K562 (cell line): ENCODE measurements around the gene ICAM3. TPM values are rescaled to one million over a fixed set of nuclear protein-coding genes. Genes with fewer than 3 reads are reported as not detected.

Experiments used
- ATF1 ChIP-seq, 2 experiments: fragments of 450-650 bp in 1 of 2; IDR thresholded peaks; 2 replicates each; pipeline ENCODE4 v1.6.1; 2016; ENCODE audit warnings: missing compliant biosample characterization in 1 of 2, missing genetic modification characterization in 1 of 2
- CBX5 ChIP-seq: IDR thresholded peaks from 2 replicates; pipeline ENCODE4 v1.6.1; 2014; ENCODE audit warnings: low read depth, borderline replicate concordance
- GATA2 ChIP-seq: sonication (generic); formaldehyde crosslinking; IDR thresholded peaks from 2 replicates; pipeline ENCODE4 v1.4.0; 2020; ENCODE audit warnings: mild to moderate bottlenecking, missing genetic modification reagents
- NONO ChIP-seq, 2 experiments: fragments of 200-400 bp in 1 of 2; fragments of 450-650 bp in 1 of 2; formaldehyde crosslinking in 1 of 2; IDR thresholded peaks; 2 replicates each; pipeline ENCODE4 v1.6.1; 2017; ENCODE audit warnings: low read depth in 2 of 2, mild to moderate bottlenecking in 2 of 2, moderate library complexity in 2 of 2, low read length in 1 of 2
- NRF1 ChIP-seq, 2 experiments: fragments of 450-650 bp; IDR thresholded peaks in 1 of 2; conservative IDR thresholded peaks in 1 of 2; 2 replicates each; pipeline ENCODE4 v1.6.1; 2014; ENCODE audit warnings: mild to moderate bottlenecking in 2 of 2
- SMAD4 ChIP-seq: fragments of 250-450 bp; sonication (Bioruptor Pico); conservative IDR thresholded peaks from 2 replicates; pipeline ENCODE4 v1.8.0; 2021; ENCODE audit warnings: inconsistent platforms, mild to moderate bottlenecking, moderate library complexity
- TEAD1 ChIP-seq, 2 experiments: fragments of 450-650 bp in 1 of 2; sonication (generic) in 1 of 2; formaldehyde crosslinking; IDR thresholded peaks; 2 replicates each; pipeline versions ENCODE4 v1.4.0 to v1.8.0; 2020 to 2022; ENCODE audit warnings: mild to moderate bottlenecking in 2 of 2, missing genetic modification reagents in 1 of 2
- TOE1 ChIP-seq, 2 experiments: fragments of 450-650 bp in 1 of 2; sonication (generic) in 1 of 2; formaldehyde crosslinking in 1 of 2; IDR thresholded peaks; 2 replicates each; pipeline versions ENCODE4 v1.7.1 to v1.8.0; 2016 to 2022; ENCODE audit warnings: borderline replicate concordance in 2 of 2, mild to moderate bottlenecking in 2 of 2, antibody characterized with exemption in 1 of 2, inconsistent platforms in 1 of 2, low read depth in 1 of 2, missing genetic modification reagents in 1 of 2, moderate library complexity in 1 of 2
- ZKSCAN8 ChIP-seq: fragments of 200-800 bp; sonication (Bioruptor generic); IDR thresholded peaks from 2 replicates; pipeline ENCODE4 v1.6.1; 2016; ENCODE audit warnings: missing genetic modification characterization, missing compliant biosample characterization
- ZNF830 ChIP-seq: fragments of 250-450 bp; sonication (Bioruptor Pico); IDR thresholded peaks from 2 replicates; pipeline ENCODE4 v1.5.0; 2021; ENCODE audit warnings: mild to moderate bottlenecking
- polyA plus RNA-seq, 8 experiments: library from polyadenylated mRNA; depleted of rRNA in 4 of 8; stranded (reverse) in 5 of 8; unstranded in 3 of 8; fragments of >200 nt; fragmentation: Nextera tagmentation in 2 of 8; fragmentation: Illumina TruSeq in 1 of 8; extraction: Ambion mirVana in 2 of 8; extraction: Trizol in 1 of 8; gene quantifications; 2 replicates each; pipeline versions ENCODE4 v1.2.1 to v1.2.3, GENCODE V29; 2011 to 2014; ENCODE audit warnings: inconsistent platforms in 1 of 8, missing spikeins in 1 of 8
- total RNA-seq, 7 experiments: library from RNA; depleted of rRNA in 6 of 7; stranded (reverse); fragments of >200 nt in 6 of 7; fragmentation: Illumina TruSeq in 2 of 7; extraction: Trizol in 2 of 7; gene quantifications; 2 replicates each; pipeline versions ENCODE4 v1.2.1 to v1.2.3, GENCODE V29; 2011 to 2021; ENCODE audit warnings: low replicate concordance in 1 of 7
- TF ChIP-seq, protein P1 (sequence below): fragments of 450-650 bp; IDR thresholded peaks from 2 replicates; pipeline ENCODE4 v1.6.1; 2016; ENCODE audit warnings: mild to moderate bottlenecking, moderate library complexity
- TF ChIP-seq, protein P2 (sequence below): fragments of 450-650 bp; formaldehyde crosslinking; IDR thresholded peaks from 2 replicates; pipeline ENCODE4 v1.4.0; 2020; ENCODE audit warnings: mild to moderate bottlenecking, moderate library complexity

ICAM3 gene
- total and polyA plus RNA-seq, 9 of the 15 experiments (the other 6 are each of a cell fraction or from before 2014, with no cell fraction given): 6.5 to 39.5 (median 24.2) TPM

DNA sequence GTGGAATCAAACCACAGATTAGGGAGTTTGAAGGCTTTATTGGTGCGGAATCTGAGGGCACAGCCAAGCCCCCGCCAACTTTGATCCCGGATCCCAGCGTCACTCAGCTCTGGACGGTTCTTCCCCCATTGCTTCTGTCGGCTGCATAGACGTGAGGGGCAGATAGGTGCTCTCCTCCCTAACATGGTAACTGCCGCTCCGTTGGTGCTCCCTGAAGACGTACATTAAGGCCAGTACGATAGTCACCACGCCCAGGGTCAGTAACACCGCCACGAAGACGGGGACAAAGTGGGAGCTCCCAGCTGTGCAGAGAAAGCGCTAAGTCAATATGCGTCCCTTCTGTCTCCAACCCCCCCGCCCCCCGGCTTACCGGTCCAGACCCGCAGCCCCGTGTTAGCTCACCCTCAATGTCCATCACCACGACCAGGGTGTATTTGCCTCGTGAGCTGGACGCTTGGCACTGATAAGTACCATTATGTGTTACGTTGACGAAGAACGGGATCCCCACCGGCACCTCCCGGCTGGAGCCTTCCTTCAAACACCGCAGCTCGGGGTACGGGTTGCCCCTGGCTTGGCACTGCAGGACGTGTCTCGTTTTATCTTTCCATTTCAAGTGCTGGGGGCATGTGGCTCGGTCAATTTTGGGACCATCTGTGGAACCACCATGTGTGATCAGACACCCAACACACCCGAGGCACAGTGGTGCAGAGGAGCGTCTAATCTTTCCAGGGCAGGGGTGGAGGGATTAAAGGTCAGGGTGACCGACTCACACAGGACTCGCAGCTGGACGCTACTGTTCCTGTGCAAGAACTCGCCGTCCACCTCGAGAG, 5.5 kb downstream of the ICAM3 start (continued):
- TF ChIP-seq, protein P1, sequence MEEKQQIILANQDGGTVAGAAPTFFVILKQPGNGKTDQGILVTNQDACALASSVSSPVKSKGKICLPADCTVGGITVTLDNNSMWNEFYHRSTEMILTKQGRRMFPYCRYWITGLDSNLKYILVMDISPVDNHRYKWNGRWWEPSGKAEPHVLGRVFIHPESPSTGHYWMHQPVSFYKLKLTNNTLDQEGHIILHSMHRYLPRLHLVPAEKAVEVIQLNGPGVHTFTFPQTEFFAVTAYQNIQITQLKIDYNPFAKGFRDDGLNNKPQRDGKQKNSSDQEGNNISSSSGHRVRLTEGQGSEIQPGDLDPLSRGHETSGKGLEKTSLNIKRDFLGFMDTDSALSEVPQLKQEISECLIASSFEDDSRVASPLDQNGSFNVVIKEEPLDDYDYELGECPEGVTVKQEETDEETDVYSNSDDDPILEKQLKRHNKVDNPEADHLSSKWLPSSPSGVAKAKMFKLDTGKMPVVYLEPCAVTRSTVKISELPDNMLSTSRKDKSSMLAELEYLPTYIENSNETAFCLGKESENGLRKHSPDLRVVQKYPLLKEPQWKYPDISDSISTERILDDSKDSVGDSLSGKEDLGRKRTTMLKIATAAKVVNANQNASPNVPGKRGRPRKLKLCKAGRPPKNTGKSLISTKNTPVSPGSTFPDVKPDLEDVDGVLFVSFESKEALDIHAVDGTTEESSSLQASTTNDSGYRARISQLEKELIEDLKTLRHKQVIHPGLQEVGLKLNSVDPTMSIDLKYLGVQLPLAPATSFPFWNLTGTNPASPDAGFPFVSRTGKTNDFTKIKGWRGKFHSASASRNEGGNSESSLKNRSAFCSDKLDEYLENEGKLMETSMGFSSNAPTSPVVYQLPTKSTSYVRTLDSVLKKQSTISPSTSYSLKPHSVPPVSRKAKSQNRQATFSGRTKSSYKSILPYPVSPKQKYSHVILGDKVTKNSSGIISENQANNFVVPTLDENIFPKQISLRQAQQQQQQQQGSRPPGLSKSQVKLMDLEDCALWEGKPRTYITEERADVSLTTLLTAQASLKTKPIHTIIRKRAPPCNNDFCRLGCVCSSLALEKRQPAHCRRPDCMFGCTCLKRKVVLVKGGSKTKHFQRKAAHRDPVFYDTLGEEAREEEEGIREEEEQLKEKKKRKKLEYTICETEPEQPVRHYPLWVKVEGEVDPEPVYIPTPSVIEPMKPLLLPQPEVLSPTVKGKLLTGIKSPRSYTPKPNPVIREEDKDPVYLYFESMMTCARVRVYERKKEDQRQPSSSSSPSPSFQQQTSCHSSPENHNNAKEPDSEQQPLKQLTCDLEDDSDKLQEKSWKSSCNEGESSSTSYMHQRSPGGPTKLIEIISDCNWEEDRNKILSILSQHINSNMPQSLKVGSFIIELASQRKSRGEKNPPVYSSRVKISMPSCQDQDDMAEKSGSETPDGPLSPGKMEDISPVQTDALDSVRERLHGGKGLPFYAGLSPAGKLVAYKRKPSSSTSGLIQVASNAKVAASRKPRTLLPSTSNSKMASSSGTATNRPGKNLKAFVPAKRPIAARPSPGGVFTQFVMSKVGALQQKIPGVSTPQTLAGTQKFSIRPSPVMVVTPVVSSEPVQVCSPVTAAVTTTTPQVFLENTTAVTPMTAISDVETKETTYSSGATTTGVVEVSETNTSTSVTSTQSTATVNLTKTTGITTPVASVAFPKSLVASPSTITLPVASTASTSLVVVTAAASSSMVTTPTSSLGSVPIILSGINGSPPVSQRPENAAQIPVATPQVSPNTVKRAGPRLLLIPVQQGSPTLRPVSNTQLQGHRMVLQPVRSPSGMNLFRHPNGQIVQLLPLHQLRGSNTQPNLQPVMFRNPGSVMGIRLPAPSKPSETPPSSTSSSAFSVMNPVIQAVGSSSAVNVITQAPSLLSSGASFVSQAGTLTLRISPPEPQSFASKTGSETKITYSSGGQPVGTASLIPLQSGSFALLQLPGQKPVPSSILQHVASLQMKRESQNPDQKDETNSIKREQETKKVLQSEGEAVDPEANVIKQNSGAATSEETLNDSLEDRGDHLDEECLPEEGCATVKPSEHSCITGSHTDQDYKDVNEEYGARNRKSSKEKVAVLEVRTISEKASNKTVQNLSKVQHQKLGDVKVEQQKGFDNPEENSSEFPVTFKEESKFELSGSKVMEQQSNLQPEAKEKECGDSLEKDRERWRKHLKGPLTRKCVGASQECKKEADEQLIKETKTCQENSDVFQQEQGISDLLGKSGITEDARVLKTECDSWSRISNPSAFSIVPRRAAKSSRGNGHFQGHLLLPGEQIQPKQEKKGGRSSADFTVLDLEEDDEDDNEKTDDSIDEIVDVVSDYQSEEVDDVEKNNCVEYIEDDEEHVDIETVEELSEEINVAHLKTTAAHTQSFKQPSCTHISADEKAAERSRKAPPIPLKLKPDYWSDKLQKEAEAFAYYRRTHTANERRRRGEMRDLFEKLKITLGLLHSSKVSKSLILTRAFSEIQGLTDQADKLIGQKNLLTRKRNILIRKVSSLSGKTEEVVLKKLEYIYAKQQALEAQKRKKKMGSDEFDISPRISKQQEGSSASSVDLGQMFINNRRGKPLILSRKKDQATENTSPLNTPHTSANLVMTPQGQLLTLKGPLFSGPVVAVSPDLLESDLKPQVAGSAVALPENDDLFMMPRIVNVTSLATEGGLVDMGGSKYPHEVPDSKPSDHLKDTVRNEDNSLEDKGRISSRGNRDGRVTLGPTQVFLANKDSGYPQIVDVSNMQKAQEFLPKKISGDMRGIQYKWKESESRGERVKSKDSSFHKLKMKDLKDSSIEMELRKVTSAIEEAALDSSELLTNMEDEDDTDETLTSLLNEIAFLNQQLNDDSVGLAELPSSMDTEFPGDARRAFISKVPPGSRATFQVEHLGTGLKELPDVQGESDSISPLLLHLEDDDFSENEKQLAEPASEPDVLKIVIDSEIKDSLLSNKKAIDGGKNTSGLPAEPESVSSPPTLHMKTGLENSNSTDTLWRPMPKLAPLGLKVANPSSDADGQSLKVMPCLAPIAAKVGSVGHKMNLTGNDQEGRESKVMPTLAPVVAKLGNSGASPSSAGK: no peak; the same call in none of the 2 replicates
- no peak for TF ChIP-seq ATF1 (CRISPR knock-in tag; IDR thresholded peaks at IDR 0.05)
- 0 out of 2 replicates have a peak, but pooled peaks have one; percentile 0 for TF ChIP-seq ATF1 (tag; IDR thresholded peaks at IDR 0.05)
- TF ChIP-seq CBX5: no peak
- TF ChIP-seq ZKSCAN8 (CRISPR knock-in tag): no peak
- TF ChIP-seq NONO (IDR thresholded peaks at IDR 0.05; ENCODE audit: low read depth in 2 of 2, low read length in 1 of 2): peak in 1 of 2 experiments; percentile 30; a peak in 1 of 4 replicates
- TF ChIP-seq TOE1 (IDR thresholded peaks at IDR 0.05; ENCODE audit: borderline replicate concordance): no peak
- 0 out of 2 replicates have a peak, but pooled peaks have one; percentile 61 for TF ChIP-seq TOE1 (CRISPR knock-in tag; IDR thresholded peaks at IDR 0.05; ENCODE audit: borderline replicate concordance, low read depth)
- no peak for TF ChIP-seq NRF1 (conservative IDR thresholded peaks at IDR 0.05 in 1 of 2, IDR thresholded peaks at IDR 0.05 in 1 of 2)
- no peak for TF ChIP-seq SMAD4 (CRISPR knock-in tag)
- TF ChIP-seq ZNF830 (CRISPR knock-in tag): no peak
- peak; percentile 63 for TF ChIP-seq GATA2 (CRISPR knock-in tag)
- TF ChIP-seq TEAD1 (CRISPR knock-in tag; IDR thresholded peaks at IDR 0.05): no peak
- TF ChIP-seq, protein P2, sequence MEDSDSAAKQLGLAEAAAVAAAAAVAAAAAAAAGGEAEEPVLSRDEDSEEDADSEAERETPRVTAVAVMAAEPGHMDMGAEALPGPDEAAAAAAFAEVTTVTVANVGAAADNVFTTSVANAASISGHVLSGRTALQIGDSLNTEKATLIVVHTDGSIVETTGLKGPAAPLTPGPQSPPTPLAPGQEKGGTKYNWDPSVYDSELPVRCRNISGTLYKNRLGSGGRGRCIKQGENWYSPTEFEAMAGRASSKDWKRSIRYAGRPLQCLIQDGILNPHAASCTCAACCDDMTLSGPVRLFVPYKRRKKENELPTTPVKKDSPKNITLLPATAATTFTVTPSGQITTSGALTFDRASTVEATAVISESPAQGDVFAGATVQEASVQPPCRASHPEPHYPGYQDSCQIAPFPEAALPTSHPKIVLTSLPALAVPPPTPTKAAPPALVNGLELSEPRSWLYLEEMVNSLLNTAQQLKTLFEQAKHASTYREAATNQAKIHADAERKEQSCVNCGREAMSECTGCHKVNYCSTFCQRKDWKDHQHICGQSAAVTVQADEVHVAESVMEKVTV: no peak
